NCI-H526 treated with DMSO at 0.1 percent for 48 hours (cell line): ENCODE data around the gene KRT71.
A peak's percentile ranks its signal among the peaks of the same experiment; 100 is the strongest.
"Not testable (repeated sequence)": the region's sequence is repeated elsewhere in the genome, so short reads cannot be mapped to it uniquely, and the experiment has no call there.

Experiments
- DNase-seq: peaks from one replicate; lab custom pipeline; 2025; lab: John Stamatoyannopoulos, UW

Gene KRT71

GRCh38 chr12:52552681-52553195 lies at the start of gene KRT71:
TSS of gene KRT71 (minus strand) at chr12:52553145. CDS start at chr12:52553077, 68 bp downstream.
- DNase-seq, result no peak

- no peak for DNase-seq
Measured at GRCh38 chr12:52602552-52602951, 49.6 kb upstream of the KRT71 start.

DNA sequence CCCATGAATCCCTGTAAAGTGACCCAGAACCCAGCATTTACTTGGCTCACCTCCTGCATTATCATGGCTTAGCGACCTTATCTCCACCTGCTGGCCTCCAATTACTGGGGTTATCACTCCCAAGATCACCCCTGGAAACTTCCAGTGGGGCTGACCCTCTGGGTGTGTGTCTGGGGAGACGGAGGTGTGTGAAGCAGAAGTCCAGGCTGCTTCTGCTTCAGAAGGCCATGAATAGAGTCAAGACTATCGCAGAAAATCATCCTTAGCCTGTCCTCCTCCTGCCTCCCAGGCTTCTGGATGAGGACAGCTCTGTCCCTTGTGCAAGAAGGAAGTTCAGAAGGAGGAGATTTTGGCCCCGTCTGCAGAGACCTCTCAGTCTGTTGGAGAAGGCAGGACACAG lies 48.7 kb upstream of the KRT71 start:
- no peak for DNase-seq

- no peak for DNase-seq
Measured at GRCh38 chr12:52600941-52601481, 48.1 kb upstream of the KRT71 start, which contains the start of gene KRT72. TSS of gene KRT72 (minus strand) at chr12:52601463. CDS start at chr12:52601452, 11 bp downstream.

DNA sequence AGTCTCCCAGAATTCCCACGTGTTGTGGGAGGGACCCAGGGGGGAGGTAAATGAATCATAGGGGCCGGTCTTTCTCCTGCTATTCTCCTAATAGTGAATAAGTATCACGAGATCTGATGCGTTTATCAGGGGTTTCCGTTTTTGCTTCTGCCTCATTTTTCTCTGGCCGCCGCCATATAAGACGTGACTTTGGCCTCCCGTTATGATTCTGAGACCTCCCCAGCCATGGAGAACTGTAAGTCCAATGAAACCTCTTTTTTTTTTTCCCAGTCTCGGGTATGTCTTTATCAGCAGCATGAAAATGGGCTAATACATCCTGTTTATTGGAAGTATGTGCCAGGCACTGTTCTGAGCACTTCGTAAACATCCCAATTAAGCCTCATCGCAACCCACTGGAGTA lies 47.5 kb upstream of the KRT71 start:
- DNase-seq, result no peak

DNA sequence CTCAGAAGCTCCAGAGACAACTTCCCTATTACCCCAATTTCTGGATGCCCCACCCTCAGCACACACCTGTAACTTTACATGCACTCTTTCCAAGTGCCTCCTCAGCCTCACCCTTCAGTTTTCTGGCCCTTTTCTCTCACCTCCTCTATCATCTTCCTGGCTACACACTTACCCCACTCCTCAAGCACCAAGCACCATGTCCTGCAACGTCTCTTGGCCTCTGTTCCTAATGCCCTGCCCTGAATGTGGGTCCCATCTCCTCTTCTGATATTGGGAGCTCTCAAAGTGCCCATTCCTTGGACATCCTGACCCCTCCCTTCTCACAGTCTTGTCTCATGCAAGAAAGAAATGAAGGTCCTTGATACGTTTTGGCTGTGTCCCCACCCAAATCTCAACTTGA lies 47.1 kb upstream of the KRT71 start:
- DNase-seq, result no peak

DNA sequence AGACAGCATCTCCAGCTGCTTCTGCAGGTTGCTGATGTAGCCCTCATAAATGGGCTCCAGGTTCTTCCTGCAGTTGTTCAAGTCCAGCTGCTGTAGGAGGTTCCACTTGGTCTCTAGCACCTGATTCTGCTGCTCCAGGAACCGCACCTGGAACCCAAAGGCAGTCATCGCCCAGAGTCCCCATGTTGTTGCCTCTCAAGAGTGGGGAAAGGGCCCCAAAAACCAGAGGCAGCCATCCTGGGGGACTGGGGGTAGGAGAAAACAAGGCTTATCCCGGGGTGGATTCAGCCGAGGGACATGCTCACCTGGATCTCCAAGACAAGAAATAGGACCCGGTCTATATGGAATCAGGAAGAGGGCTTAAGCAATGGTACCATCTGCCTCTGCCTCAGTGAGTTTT lies 46.0 kb upstream of the KRT71 start:
- DNase-seq, result no peak

GRCh38 chr12:52594237-52594636 lies 41.3 kb upstream of the KRT71 start:
- not testable (repeated sequence) for DNase-seq

DNA sequence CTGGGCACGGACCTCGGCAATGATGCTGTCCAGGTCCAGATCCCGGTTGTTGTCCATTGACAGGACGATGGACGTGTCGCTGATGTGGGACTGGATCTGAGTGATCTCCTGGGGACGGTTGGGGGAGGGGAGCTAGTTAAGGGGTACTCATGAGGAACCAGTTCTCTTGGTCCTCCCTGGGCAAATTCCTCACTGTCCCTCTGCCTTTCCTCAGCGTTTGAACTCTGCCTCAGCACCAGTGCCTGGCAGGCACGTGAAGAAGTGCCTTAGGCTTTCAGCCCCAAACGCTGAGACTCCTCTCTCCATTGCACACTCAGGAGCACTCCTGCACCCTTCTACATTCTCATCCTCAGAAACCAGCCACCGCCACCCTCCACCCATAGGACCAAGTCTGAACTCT lies 38.6 kb upstream of the KRT71 start:
- no peak for DNase-seq

DNA sequence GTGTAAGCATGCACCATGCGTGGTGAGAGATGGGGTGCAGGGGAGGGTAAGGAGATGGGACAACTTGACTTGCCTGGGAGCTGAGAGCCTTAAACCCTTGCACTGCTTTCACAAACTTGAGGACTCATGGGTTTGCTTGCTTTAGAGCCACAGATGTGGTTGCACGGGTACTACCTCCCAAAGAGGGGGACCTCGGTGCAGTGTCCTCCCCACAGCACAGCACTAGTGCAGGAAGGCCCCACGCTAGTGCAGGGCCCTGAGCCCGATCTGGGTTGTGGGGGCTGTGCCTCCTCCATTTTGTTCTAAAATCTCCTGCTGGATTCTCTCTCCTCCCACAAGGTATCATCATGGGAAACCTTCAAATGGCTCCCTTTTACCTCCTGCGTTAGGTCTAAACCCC lies 37.1 kb upstream of the KRT71 start:
- no peak for DNase-seq

- DNase-seq, result no peak
Measured at GRCh38 chr12:52587563-52587962, 34.6 kb upstream of the KRT71 start.

DNA sequence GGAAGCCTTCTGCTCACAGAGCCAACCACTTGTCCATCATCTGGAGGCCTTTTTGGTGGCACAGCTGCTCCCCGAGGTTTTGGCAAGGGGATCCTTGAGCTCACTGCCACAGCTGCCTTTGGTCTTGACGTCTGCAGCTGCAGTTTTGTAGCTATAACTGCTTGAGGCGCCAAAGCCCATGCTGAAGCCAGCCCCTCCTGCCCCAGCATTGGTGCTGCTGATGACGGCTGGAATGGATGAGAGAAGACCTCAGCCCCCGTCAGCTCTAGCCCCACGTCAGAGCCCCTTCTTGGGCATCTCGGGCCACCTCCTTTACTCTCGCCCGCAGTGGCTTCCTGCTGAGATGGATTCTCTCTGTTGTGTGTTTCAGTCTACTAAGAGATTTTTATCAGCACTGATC lies 33.0 kb upstream of the KRT71 start:
- no peak for DNase-seq

DNA sequence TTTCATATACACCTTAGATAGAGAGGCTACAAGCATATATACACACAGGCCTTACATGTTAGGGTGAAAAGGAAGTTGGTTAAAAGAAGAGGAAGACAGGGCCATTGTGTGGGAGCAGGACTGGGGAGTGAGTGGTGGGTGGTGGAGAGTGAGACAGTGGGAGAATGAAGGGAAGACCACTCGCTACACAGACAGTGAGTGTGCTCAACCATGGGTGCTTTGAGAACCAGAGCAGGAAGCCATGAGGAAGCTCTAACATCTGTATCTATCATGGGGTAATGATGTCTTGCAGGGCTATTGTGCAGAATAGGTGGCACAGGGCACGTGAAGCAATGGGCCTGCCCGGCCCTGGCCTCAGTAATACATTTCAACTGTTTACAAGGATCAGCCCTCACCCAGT lies 32.1 kb upstream of the KRT71 start:
- DNase-seq, result no peak

GRCh38 chr12:52584156-52584682 lies 31.3 kb upstream of the KRT71 start:
- DNase-seq, result no peak

- peak; percentile 75 for DNase-seq
Measured at GRCh38 chr12:52582971-52583456, 30.1 kb upstream of the KRT71 start.

- no peak for DNase-seq
Measured at GRCh38 chr12:52582486-52582885, 29.5 kb upstream of the KRT71 start.

GRCh38 chr12:52581481-52581880 lies 28.5 kb upstream of the KRT71 start:
- DNase-seq, result no peak

DNA sequence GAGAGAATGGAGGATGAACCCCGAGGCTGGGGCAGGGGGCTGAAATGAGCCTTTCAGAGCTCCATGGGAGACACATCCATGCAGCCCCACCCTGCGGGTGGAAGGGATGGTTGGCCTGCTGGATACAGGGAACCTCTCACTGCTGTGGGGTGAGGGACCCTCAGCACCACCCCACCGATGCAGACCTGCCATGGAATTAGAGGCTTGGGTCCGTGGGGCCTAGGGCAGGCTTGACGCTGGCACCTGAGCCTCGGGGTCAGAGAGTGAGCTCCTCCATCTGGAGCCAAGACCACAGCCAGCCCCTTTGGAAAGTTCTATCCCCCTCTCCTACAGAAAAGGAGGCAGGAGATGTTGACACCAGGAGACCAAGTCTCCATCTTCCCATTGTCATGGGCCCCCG lies 28.1 kb upstream of the KRT71 start:
- DNase-seq, result no peak

DNA sequence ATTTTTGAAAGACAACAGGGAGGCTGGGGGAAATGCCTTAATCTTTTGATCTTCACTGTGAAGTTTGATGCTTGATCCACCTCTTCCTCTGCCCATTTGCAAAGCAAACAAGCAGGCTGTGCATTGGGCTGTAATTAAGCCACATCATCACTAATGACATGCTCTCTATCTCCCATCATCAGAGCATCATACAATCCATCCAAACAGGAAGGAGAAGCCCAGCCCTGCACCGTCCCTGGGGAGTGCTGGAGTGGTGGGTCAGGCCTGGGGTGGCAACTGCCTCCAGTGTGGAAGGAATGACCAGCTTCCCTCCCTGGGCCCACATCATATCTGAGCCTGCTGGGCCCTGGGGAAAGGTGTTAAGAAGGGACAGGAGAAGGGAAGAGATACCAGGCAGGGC lies 27.6 kb upstream of the KRT71 start:
- DNase-seq, result peak; percentile 86

DNA sequence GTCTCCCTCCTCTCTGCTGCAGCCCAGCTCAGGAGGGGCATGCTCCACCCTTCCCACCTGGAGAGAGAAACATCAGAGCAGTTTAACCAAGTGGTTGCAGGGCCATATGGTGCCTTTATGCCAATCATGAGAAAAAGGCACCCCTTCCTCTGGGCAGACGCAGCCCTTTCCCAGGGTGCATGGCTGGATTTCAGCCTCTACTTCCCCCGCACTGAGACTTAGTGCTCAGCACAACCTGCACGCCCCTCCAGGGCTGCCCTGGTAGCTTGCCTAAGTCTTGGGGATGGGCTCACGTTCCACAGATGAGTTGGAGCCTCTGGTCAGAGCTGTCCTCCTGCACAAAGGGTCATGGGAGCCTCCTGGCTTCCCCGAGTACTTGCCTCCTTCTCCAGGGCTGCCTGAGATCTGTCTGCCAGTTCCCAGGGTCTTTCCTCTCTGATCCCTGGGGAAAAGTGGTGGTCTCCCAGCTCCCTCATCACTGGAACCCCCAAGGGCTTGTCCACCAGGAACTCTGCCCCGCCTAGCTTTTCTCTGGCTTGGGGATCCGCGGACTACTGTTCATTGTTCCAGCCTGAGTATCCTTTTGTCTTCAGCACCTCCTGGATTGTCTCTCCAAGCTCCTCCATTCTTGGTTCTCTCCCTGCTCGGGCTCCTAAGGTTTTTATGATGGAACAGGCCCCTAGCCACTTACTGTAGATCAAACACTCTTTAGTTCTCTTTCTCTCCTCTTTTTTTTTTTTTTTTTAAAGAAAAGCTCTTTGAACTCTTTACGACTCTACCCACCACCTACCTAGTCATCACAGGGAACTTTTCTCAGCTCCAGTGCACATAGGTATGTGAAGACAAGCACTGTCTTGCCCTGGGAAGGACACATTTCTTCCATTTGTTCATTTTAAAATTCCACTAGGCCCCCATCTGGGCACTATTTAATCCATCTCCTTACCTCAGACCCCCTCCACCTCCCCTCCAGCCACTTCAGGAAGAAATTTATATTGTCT lies 26.8 kb upstream of the KRT71 start:
- peak; percentile 54 for DNase-seq

DNA sequence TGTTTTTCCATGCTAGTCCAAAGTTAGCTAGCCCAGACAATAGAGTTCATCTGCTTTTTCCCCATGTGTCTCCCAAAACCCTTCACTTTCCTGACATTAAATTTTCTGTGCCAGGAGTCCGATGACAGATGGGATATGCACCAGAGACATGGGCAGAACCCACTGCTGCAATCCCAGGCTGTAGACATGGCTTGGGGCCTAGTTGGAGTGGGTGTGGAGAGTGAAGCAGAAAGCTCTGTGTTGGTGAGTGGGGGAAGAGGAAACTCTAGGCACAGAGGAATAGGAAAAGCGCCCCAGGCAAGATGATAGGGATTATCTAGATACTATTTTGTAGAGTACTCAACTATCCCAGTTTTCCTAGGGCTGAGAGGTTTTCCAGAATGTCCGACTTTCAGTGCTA lies 25.5 kb upstream of the KRT71 start:
- no peak for DNase-seq

GRCh38 chr12:52577316-52577715 lies 24.4 kb upstream of the KRT71 start:
- no peak for DNase-seq

DNA sequence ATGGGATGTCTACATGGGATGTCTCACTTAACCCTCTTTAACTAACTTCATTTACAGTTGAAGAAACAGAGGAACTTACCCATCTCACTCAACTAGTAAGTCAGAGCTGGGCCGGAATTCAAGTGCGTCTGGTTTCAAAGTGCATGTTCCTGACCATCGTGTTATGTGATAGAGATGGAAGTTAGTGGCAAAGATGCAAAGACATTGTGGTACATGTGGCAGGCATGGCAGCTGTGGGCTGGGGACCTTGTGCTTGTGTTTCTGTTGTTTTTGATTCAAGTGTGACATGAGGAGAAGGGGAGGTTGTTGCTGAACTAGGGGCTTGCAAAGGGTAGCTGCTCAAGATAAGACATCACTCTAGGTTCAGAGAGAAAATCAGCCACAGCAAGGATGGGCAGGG lies 23.0 kb upstream of the KRT71 start:
- DNase-seq, result no peak
